Subcutaneous adipose tissue (tissue), 4 donors: Measurements from ENCODE around the gene SNX25. TPM values are rescaled to one million over a fixed set of nuclear protein-coding genes. Genes with fewer than 3 reads are reported as not detected.

Source experiments
- CTCF ChIP-seq: fragments of 450-650 bp; IDR thresholded peaks from one replicate; pipeline ENCODE4 v1.5.1; 2016; ENCODE audit warnings: low read depth, mild to moderate bottlenecking, control low read depth, antibody characterized with exemption, moderate library complexity
- total RNA-seq, 4 donors: library from RNA; depleted of rRNA; stranded (reverse); fragments of >200 nt; gene quantifications; one replicate each; pipeline ENCODE4 v1.1.0, GENCODE V29; 2016

Gene SNX25
- total RNA-seq, 4 donors from 2014 or later, result 10.2 to 24.1 (median 14.0) TPM

DNA sequence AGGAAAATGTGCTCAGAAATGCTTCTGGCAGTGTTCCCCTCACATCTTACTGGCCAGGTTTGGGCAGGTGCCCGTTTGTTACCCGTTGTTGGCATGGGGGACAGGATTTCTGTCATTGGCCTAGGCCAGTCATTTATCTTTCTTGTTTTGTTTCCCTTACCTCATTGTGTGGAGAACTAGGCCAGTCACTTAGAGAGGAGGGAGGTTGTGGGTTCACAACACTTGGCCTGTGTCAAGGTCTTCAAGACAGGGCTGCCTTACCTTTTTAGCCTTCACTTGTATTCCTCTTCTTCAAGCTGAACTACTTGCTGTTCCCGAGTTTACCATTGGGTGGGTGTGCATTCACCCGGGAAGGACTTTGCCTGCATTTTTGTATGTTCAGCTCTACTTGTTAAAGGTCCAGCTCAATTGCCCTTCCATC, 17.7 kb downstream of the SNX25 start:
- no peak for TF ChIP-seq CTCF

- TF ChIP-seq CTCF, result no peak
These were observed 18.4 kb downstream of the SNX25 start for GRCh38 chr4:185227713-185228278.

DNA sequence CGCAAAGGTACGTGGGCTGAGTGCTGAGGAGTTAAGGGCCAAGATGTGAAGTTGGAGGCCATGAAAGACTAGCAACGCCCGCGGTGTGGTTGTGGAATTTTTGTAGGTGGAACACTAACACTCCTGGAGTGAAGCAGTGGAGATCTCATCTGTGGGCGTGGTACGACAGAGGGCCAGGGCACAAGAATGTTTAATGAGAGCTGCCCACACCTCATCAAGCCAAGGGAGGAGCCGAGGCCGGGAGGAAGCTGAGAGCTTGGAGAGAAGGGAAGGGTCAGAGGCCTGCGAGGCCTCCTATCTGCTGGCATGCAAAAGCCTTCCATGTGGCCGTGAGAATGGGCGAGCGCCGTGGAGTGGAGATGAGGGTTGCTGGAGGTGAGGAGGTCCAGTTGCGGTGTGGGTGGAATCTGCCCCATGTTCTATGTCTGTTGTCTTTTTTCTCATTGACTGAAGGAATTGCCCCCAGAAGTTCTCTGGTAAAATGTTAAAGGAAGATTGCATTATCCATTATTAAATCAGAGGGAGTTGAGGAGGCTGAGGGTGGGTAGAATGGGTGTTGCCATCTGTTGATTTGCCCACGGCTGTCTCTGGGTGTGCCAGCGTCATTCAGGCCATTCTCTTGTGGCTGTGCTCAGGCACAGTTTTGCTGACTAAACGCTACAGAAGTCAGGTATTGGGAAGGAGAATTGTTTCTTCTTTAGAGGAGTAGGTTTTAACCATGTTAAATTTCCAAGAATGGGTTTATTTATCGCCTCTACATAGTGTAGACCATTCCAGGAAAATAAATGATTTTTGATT, 19.8 kb downstream of the SNX25 start:
- TF ChIP-seq CTCF, result no peak

GRCh38 chr4:185232370-185232769, 23.0 kb downstream of the SNX25 start:
- no peak for TF ChIP-seq CTCF

DNA sequence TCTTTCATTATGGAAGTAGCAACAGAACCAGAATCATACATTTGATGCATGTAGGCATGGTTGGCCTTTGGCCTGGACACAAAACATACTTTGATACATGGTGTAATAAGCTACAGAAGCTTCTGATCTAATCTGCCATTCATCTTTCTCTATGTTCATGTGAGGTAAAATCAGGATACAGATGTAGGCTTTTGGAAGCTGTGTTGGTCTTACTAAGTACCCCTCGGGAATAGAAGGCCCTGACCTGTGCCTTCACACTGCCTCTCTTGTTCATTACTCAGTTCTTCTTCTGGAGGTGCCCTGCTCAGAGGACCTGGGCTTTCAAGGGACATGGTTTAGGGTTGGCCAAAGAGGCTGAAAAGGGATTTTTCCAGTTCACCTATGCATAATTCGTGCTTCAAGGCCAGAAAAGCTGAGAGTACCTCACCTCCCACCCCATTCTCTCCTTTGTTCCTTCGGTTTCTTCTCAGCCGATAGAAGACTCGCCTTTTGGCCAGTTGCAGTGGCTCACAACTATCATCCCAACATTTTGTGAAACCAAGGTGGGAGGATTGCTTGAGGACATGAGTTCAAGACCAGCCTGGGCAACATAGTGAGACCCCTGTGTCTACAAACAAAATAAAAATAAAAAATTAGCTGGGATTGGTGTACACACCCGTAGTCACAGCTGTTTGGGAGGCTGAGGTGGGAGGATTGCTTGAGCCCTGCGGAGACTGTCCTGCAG, 25.9 kb downstream of the SNX25 start:
- TF ChIP-seq CTCF, result no peak

DNA sequence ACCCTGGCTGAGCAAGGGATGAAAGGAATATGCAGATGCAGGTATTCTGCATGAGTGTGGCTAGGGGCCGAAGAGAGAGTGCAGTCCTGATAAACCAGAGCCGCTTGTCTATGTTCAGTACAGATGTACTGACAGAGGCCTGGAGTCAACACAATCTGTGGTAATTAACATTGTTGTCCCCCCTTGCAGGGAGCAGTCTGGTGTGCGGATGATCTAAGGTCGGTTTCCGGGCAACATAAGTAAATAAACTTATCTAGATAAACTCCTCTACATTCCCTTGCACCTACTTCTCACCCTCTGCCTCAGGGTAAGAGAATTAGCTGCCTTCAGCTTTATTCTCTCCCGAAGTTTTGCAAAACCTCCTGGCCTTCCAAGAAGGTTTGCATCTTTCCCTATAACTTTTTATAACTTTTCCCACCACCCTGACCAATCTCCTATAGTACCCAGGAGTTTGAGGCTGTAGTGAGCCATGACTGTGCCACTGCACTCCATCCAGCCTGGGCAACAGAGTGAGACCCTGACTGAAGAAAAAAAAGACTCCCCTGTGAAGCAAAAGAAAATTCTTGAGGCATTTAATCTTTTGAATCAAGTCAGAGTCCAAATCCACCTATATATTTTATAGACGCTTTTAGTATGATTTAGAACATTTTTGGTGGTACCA, 26.6 kb downstream of the SNX25 start:
- no peak for TF ChIP-seq CTCF

GRCh38 chr4:185237175-185237574, 27.8 kb downstream of the SNX25 start:
- no peak for TF ChIP-seq CTCF
